Panc1 (cell line): ENCODE measurements around the gene PRPH. TPM values are rescaled to one million over a fixed set of nuclear protein-coding genes. Genes with fewer than 3 reads are reported as not detected.

Experiments
- ATAC-seq: fragments of 200-7000 bp; cut with Tn5 transposase; 2 replicates; pipeline ENCODE4 v1.9.1; 2020; ENCODE audit warnings: mild to moderate bottlenecking, moderate library complexity
- BruUV-seq: library from RNA; stranded (reverse); fragments of 400-500 nt; replicated peaks from 2 replicates; lab custom pipeline; 2021; lab: Mats Ljungman, UMichigan
- CTCF ChIA-PET: fragments of 300-600 bp; sonication (Branson Sonifier 250); formaldehyde crosslinking; loops from one replicate; lab custom pipeline; 2022; ENCODE audit warnings: antibody characterized with exemption; lab: Charles Lee
- POLR2A ChIA-PET: fragments of 300-600 bp; sonication (Branson Sonifier 250); formaldehyde crosslinking; loops from one replicate; lab custom pipeline; 2022; ENCODE audit warnings: antibody characterized with exemption; lab: Charles Lee
- DNase-seq: peaks from one replicate; pipeline ENCODE4 v3.0.0-alpha.2; 2010; ENCODE audit warnings: low read depth, low spot score
- H3K27ac ChIP-seq: 2 replicates; pipeline ENCODE4 v1.5.1; 2011; ENCODE audit warnings: mild to moderate bottlenecking, low read length, inconsistent platforms
- H3K27me3 ChIP-seq: fragments of 200-500 bp; sonication (Bioruptor generic); 2 replicates; pipeline ENCODE4 v1.6.0; 2014; ENCODE audit warnings: low read length, inconsistent platforms; ENCODE audit not compliant: control insufficient read depth, insufficient read depth
- H3K36me3 ChIP-seq: fragments of 200-500 bp; sonication (Bioruptor generic); 2 replicates; pipeline ENCODE4 v1.5.1; 2014; ENCODE audit warnings: inconsistent platforms, mild to moderate bottlenecking, low read length, moderate library complexity; ENCODE audit not compliant: control insufficient read depth, insufficient read depth
- H3K4me1 ChIP-seq: 2 replicates; pipeline ENCODE4 v1.5.1; 2011; ENCODE audit warnings: inconsistent platforms, mild to moderate bottlenecking, low read length, moderate library complexity; ENCODE audit not compliant: control insufficient read depth, insufficient read depth
- H3K4me3 ChIP-seq, 2 experiments: 2 replicates each; pipeline ENCODE4 v1.5.1; 2011 to 2012; ENCODE audit warnings: low read depth in 2 of 2, low read length in 2 of 2, mild to moderate bottlenecking in 2 of 2, inconsistent platforms in 1 of 2, moderate library complexity in 1 of 2
- H3K9me3 ChIP-seq: fragments of 200-500 bp; sonication (Bioruptor generic); 2 replicates; pipeline ENCODE4 v1.5.1; 2014; ENCODE audit warnings: low read depth, mild to moderate bottlenecking, inconsistent platforms, low read length, moderate library complexity; ENCODE audit not compliant: control insufficient read depth, insufficient read depth
- CTCF ChIP-seq: fragments of 450-650 bp; IDR thresholded peaks from 2 replicates; pipeline ENCODE4 v1.5.1; 2017; ENCODE audit warnings: mild to moderate bottlenecking
- POLR2AphosphoS5 ChIP-seq: IDR thresholded peaks from 2 replicates; pipeline ENCODE4 v1.6.1; 2012; ENCODE audit warnings: mild to moderate bottlenecking, low read depth, low read length, moderate library complexity
- REST ChIP-seq, 2 experiments: IDR thresholded peaks; 2 replicates each; pipeline ENCODE4 v1.6.1; 2011 to 2012; ENCODE audit warnings: low read depth in 2 of 2, control low read depth in 1 of 2, low read length in 1 of 2, mild to moderate bottlenecking in 1 of 2, moderate library complexity in 1 of 2; ENCODE audit not compliant: insufficient read depth in 1 of 2
- SIN3A ChIP-seq: IDR thresholded peaks from 2 replicates; pipeline ENCODE4 v1.6.1; 2012; ENCODE audit warnings: low read depth, mild to moderate bottlenecking, low read length, moderate library complexity, borderline replicate concordance; ENCODE audit not compliant: insufficient read depth
- TCF7L2 ChIP-seq: IDR thresholded peaks from 2 replicates; pipeline ENCODE4 v1.6.1; 2011; ENCODE audit warnings: mild to moderate bottlenecking, low read depth, low read length, inconsistent platforms
- in situ Hi-C: cut with HindIII; loops from 2 replicates; pipeline ENCODE4 v1.10.0; 2016; ENCODE audit warnings: low sequenced_read_pairs, low pct_unique_long_range_greater_than_20kb
- intact Hi-C: fragments of 100-400 bp; cut with micrococcal nuclease; formaldehyde crosslinking; loops from one replicate; pipeline ENCODE4 v1.10.0; 2022; ENCODE audit not compliant: unreplicated experiment
- total RNA-seq: library from RNA; stranded (reverse); gene quantifications from one replicate; pipeline ENCODE4 v1.2.1, GENCODE V29; 2021; ENCODE audit not compliant: unreplicated experiment

Gene PRPH
- total RNA-seq, 1 experiment from 2014 or later: 0.39 TPM

- Histone ChIP-seq H3K4me3 (no peak overlapping the region), H3K9me3 (no peaks in the 10 kb centered on the region), H3K27me3 (no peaks in the 10 kb centered on the region), H3K36me3 (no peaks in the 10 kb centered on the region), H3K27ac (no peak overlapping the region), H3K4me1 (no peaks in the 10 kb centered on the region)
- DNase-seq (no peak), ATAC-seq (peak; percentile 62)
- intact Hi-C loops: no loop called here
- POLR2A ChIA-PET: no interaction called here
- CTCF ChIA-PET: interaction anchor here (0.6 to 1.0 kb wide), 2 partner anchors 11 to 226 kb away, joined by 3 to 10 read pairs; no protein-coding TSS in a partner anchor
- in situ Hi-C loops: no loop called here
- TF ChIP-seq SIN3A: no peak
- no peak for TF ChIP-seq POLR2AphosphoS5
- TF ChIP-seq REST (IDR thresholded peaks at IDR 0.05; ENCODE audit: insufficient read depth in 1 of 2, low read depth in 2 of 2, low read length in 1 of 2): no peak
- no TSS peak for BruUV-seq
Measured at GRCh38 chr12:49283541-49284429, 11.2 kb upstream of the PRPH start.

- Histone ChIP-seq H3K9me3 (no peaks in the 10 kb centered on the region), H3K27me3 (no peaks in the 10 kb centered on the region), H3K4me1 (no peaks in the 10 kb centered on the region), H3K36me3 (no peaks in the 10 kb centered on the region), H3K27ac (no peak overlapping the region), H3K4me3 (no peak overlapping the region)
- ChIA-PET CTCF (interaction anchor here (0.7 to 1.1 kb wide), 4 partner anchors 10 to 72 kb away, joined by 3 to 4 read pairs (median 3); no protein-coding TSS in a partner anchor), POLR2A (no interaction called here)
- no peak for DNase-seq
- in situ Hi-C loops: no loop called here
- intact Hi-C loops: loop anchor here (5.0 kb wide), 1 partner anchor 53 kb away; the partner anchor contains the start of gene C1QL4
- no peak for TF ChIP-seq REST (IDR thresholded peaks at IDR 0.05; ENCODE audit: insufficient read depth in 1 of 2, low read depth in 2 of 2, low read length in 1 of 2)
- no peak for TF ChIP-seq CTCF
- TF ChIP-seq POLR2AphosphoS5: no peak
- no peak for TF ChIP-seq SIN3A
- TF ChIP-seq TCF7L2: no peak
- ATAC-seq: no peak
- BruUV-seq: no TSS peak
Measured at GRCh38 chr12:49284672-49285071, 10.3 kb upstream of the PRPH start.
